Sigmoid colon (tissue), 7 donors: ENCODE results near the gene RNF25. TPM values are rescaled to one million over a fixed set of nuclear protein-coding genes. Genes with fewer than 3 reads are reported as not detected.

ENCODE experiments used
- DNase-seq: peaks from one replicate; pipeline ENCODE4 v3.0.0-alpha.2; 2019
- H3K27ac ChIP-seq, 4 donors: fragments of 200-600 bp; sonication (generic); one replicate each; pipeline ENCODE4 v1.5.1; 2016 to 2019; ENCODE audit warnings: mild to moderate bottlenecking in 1 of 4
- H3K27me3 ChIP-seq, 3 donors: fragments of 200-600 bp; sonication (generic); one replicate each; pipeline ENCODE4 v1.5.1; 2019; ENCODE audit warnings: mild to moderate bottlenecking in 1 of 3
- H3K36me3 ChIP-seq, 4 donors: fragments of 200-600 bp; sonication (generic); one replicate each; pipeline ENCODE4 v1.5.1; 2016 to 2019
- H3K4me1 ChIP-seq, 4 donors: fragments of 200-600 bp; sonication (generic); one replicate each; pipeline ENCODE4 v1.5.1; 2017 to 2019
- H3K4me3 ChIP-seq, 4 donors: fragments of 200-600 bp; sonication (generic); one replicate each; pipeline ENCODE4 v1.5.1; 2017 to 2019; ENCODE audit warnings: mild to moderate bottlenecking in 2 of 4, moderate library complexity in 1 of 4
- H3K9me3 ChIP-seq, 4 donors: fragments of 200-600 bp in 3 of 4; sonication (generic) in 3 of 4; one replicate each; pipeline versions ENCODE4 v1.5.1 to v1.6.1; 2013 to 2019
- CTCF ChIP-seq, 4 experiments: fragments of 450-650 bp in 3 of 4; fragments of 200-600 bp in 1 of 4; IDR thresholded peaks; one replicate each; pipeline ENCODE4 v1.5.1; 2016 to 2019; ENCODE audit warnings: antibody characterized with exemption in 4 of 4, mild to moderate bottlenecking in 3 of 4, moderate library complexity in 2 of 4
- EP300 ChIP-seq, 4 donors: sonication (generic); formaldehyde crosslinking; IDR thresholded peaks; one replicate each; pipeline ENCODE4 v1.6.1; 2017; ENCODE audit warnings: antibody characterized with exemption in 4 of 4
- POLR2A ChIP-seq, 2 donors: fragments of 450-650 bp; IDR thresholded peaks; one replicate each; pipeline ENCODE4 v1.6.1; 2016; ENCODE audit warnings: antibody characterized with exemption in 2 of 2, mild to moderate bottlenecking in 2 of 2, moderate library complexity in 2 of 2
- POLR2AphosphoS5 ChIP-seq, 4 donors: sonication (generic); formaldehyde crosslinking; IDR thresholded peaks; one replicate each; pipeline ENCODE4 v1.6.1; 2017; ENCODE audit warnings: antibody characterized with exemption in 4 of 4
- WGBS, 2 donors: extraction: QIAGEN DNeasy Blood & Tissue Kit; methylation state at CpG; one replicate each; pipeline ENCODE4 v1.1.7; 2013; 5-methylcytosine and 5-hydroxymethylcytosine counted together
- intact Hi-C: fragments of 100-400 bp; cut with DNase I; formaldehyde crosslinking; loops from one replicate; pipeline ENCODE4 v1.15.1; 2023
- polyA plus RNA-seq, 3 donors: library from polyadenylated mRNA; stranded (reverse); fragments of 200-250 nt; gene quantifications; one replicate each; pipeline ENCODE4 v1.2.3, GENCODE V29; 2013
- total RNA-seq, 4 donors: library from RNA; depleted of rRNA; stranded (reverse); fragments of >200 nt; gene quantifications; one replicate each; pipeline ENCODE4 v1.1.0, GENCODE V29; 2016
- donor health status: healthy with polysubstance abuse.
- donor health status: Bipolar disorder and iron deficiency.
- donor health status: healthy.

Gene RNF25
- total RNA-seq: 10 to 100 TPM in 3 of 4 donors, 1 to 10 TPM in 1; 6.4 to 24.7 (median 21.9) TPM
- polyA plus RNA-seq: 10 to 100 TPM; 11.6 to 19.2 (median 14.3) TPM

GRCh38 chr2:218671654-218672566 lies at the start of gene RNF25, which contains the start of gene STK36:
Gene RNF25 (minus strand): TSS chr2:218672002. CDS start chr2:218671970, 32 bp downstream.
Gene STK36 (plus strand): TSS chr2:218672086. CDS start chr2:218672830, 744 bp downstream.
- intact Hi-C loops: no loop called here
- TF ChIP-seq EP300 (IDR thresholded peaks at IDR 0.05) (no peak), POLR2A (IDR thresholded peaks at IDR 0.05) (peak; percentile 82 to 85), CTCF (IDR thresholded peaks at IDR 0.05) (no peak), POLR2AphosphoS5 (IDR thresholded peaks at IDR 0.05) (peak; percentile 78 to 96 (median 90))
- peaks cover 0 to 37% (median 14%) of the 10 kb centered on the region in 4 donors for H3K36me3 ChIP-seq
- H3K4me1 ChIP-seq: peaks cover 0 to 18% (median 16%) of the 10 kb centered on the region in 4 donors
- peak within 1 kb of the TSS; percentile 78 to 84 (median 81) for H3K27ac ChIP-seq
- 0% methylated on average over 49 of the region's 49 CpGs for WGBS, 2 donors
- peak; percentile 91 for DNase-seq
- no peaks in the 10 kb centered on the region for H3K27me3 ChIP-seq
- H3K4me3 ChIP-seq: peak within 1 kb of the TSS; percentile 69 to 81 (median 74)
- H3K9me3 ChIP-seq: no peaks in the 10 kb centered on the region

GRCh38 chr2:218721488-218721887 lies 49.7 kb upstream of the RNF25 start:
- H3K27me3 ChIP-seq: no peaks in the 10 kb centered on the region
- no peak for DNase-seq
- H3K27ac ChIP-seq: no peak overlapping the region
- H3K4me1 ChIP-seq: peaks cover 0 to 12% (median 2%) of the 10 kb centered on the region in 4 donors
- peaks cover 0 to 4% (median 2%) of the 10 kb centered on the region in 4 donors for H3K9me3 ChIP-seq
- TF ChIP-seq POLR2AphosphoS5 (IDR thresholded peaks at IDR 0.05): no peak
- TF ChIP-seq POLR2A (IDR thresholded peaks at IDR 0.05): no peak
- no peak for TF ChIP-seq CTCF (IDR thresholded peaks at IDR 0.05)
- TF ChIP-seq EP300 (IDR thresholded peaks at IDR 0.05): no peak
- intact Hi-C loops: no loop called here
- no peak overlapping the region for H3K4me3 ChIP-seq
- H3K36me3 ChIP-seq: no peaks in the 10 kb centered on the region

GRCh38 chr2:218720048-218721041 lies 48.5 kb upstream of the RNF25 start:
- TF ChIP-seq EP300 (IDR thresholded peaks at IDR 0.05) (no peak), CTCF (IDR thresholded peaks at IDR 0.05) (no peak), POLR2AphosphoS5 (IDR thresholded peaks at IDR 0.05) (no peak), POLR2A (IDR thresholded peaks at IDR 0.05) (no peak)
- no peaks in the 10 kb centered on the region for H3K36me3 ChIP-seq
- 96 to 97% methylated on average over 19 of the region's 19 CpGs for WGBS, 2 donors
- no peaks in the 10 kb centered on the region for H3K9me3 ChIP-seq
- H3K27ac ChIP-seq: no peak overlapping the region
- no peak for DNase-seq
- no peaks in the 10 kb centered on the region for H3K27me3 ChIP-seq
- intact Hi-C loops: no loop called here
- H3K4me3 ChIP-seq: no peak overlapping the region
- H3K4me1 ChIP-seq: peaks cover 0 to 12% (median 2%) of the 10 kb centered on the region in 4 donors

GRCh38 chr2:218719457-218719856 lies 47.7 kb upstream of the RNF25 start:
- intact Hi-C loops: no loop called here
- H3K9me3 ChIP-seq: no peaks in the 10 kb centered on the region
- H3K36me3 ChIP-seq: no peaks in the 10 kb centered on the region
- no peak for TF ChIP-seq POLR2A (IDR thresholded peaks at IDR 0.05)
- no peak for TF ChIP-seq EP300 (IDR thresholded peaks at IDR 0.05)
- TF ChIP-seq CTCF (IDR thresholded peaks at IDR 0.05): no peak
- TF ChIP-seq POLR2AphosphoS5 (IDR thresholded peaks at IDR 0.05): no peak
- WGBS, 2 donors: 73 to 82% methylated on average over 3 of the region's 3 CpGs
- no peak overlapping the region for H3K27ac ChIP-seq
- no peaks in the 10 kb centered on the region for H3K27me3 ChIP-seq
- peaks cover 0 to 12% (median 2%) of the 10 kb centered on the region in 4 donors for H3K4me1 ChIP-seq
- H3K4me3 ChIP-seq: no peak overlapping the region
- no peak for DNase-seq
